Stimulated activated CD4-positive, alpha-beta T cell treated with anti-CD3 and anti-CD28 coated beads, Interleukin-4, amount 100 ng/mL, for 48 hours (primary cell): ENCODE data around the gene NLRC5.

Experiments
- DNase-seq, 2 donors: peaks; one replicate each; pipeline ENCODE4 v3.0.0-alpha.2; 2020; ENCODE audit warnings: low read depth in 2 of 2

The NLRC5 gene

DNA sequence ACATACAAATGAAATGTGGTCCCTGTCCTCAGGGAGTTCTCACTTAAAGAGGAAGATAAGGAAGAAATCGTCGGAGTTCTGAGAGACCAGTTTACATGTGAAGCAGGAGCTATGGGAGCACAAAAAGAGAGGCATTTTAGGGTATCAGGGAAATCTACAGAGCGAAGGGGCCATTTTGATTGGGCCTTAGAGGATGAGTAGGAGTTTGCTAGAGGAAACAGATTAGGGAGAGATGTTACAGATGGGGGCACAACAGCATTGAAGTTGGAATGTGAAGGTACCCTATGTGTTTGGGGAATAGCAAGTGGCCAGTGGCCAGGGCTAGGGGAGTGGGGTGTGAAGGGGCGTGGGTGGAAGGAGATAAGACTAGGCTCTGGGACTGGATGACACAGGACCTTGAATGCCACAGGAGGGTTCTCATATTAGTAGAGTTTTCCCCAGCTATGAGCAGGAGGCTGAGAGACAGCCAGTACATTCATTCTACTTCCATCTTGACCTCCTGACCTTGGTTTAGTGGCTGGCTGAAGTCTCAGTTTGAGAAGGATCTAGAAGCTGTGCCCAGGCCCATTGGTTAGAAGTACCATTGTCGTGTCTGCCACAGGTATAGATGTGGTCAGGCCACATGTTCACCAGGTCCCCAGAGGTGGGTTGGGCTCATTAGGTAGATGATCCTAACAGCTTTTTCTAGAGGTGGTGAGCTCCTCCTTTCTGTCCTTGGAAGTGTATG, 137.8 kb downstream of the NLRC5 start:
- no peak for DNase-seq

DNA sequence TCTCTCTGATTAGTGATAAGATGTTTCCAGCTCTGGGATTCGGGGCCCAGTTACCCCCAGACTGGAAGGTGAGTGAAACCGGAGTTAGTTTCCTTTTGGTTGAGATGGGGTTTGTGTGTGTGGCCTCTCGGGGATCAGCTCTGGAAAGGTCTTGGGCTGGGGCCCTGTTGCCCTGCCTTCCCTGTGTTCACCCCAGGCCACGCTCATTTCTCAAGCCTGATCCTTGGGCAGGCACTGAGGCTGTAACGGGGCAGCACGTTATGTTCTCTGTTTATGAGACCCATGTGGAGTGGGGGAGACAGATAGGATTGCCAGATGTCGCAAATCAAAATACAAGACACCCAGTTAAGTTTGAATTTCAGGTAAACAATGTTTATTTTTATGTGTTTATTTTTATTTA, 138.5 kb downstream of the NLRC5 start:
- no peak for DNase-seq

DNA sequence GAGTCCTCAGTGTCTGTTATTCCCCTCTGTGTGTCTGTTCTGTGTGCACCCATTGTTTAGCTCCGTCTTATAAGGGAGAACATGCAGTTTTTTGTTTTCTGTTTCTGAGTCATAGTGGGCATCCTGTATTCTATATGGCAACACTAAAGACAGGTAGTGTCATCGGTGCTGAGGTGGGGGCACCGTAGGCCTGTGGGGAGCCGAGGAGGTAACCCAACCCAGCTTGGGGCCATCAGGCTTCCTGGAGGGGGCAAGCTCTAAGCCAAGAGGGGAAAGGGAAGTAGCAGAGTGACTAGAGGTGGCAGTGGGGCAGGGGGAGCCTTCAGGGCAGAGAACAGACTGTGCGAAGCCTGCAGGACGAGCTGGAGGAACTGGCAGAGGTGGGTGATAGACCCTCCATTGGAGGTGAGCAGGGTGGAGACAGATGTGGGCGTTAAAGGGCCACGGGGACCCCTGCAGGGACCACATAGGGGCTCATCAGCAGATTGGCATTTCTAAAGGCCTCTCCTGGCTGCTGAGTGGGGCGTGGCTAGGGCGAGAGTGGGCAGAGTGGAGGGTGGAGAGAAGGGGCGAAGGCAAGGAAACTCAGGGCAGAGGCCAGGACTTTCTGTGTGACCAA, 139.5 kb downstream of the NLRC5 start:
- no peak for DNase-seq

- no peak for DNase-seq
These were observed 141.6 kb downstream of the NLRC5 start for GRCh38 chr16:57130950-57131321.

DNA sequence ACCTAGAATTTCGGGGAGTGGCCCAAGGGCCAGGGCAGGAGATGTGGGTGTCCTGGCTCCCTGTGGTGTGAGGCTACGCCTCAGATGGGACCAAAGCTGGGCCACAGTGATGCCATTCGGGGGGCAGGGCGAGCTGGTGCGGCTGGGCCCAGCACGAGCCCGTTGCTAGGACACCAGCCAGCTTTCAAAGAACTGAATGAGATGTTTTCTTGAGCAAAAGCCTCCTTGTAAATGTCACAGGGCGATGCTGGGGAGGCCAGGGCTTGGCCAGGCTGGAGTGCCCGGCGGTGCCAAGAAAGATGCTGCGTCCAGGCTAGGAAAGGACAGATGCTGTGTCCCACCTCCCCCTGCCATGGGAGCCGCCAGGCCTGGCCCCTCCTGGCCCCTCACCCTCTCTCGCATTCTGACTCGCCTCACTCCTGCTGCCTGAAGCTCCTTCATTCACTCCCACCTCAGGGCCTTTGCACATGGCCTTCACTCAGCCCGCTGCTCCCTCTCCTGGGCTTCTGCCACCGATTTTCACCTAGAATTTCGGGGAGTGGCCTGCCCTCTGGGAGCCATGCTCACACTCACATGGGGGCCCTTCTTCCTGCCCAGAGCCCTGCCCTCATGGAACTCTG, 142.1 kb downstream of the NLRC5 start:
- no peak for DNase-seq

- DNase-seq = no peak
These were observed 143.1 kb downstream of the NLRC5 start for GRCh38 chr16:57132470-57132869.

DNA sequence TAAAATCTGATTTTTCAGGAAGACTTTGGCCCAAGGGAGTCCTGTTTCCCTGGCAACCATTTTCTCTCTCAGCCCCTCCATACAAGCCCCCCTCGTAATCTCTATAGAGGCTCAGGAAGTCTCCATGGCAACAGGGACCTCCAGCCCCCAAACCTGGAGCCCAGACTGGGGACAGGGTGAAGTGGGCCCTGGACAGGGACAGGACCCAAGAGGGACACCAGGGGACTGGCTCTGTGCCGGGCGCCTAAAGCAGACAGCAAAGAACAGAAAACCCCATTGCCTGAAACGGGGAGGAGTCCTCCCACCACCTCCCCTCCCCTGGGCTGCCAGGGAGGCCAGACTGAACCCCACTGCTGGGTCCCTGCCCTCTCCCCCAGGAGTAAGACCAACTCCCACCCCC, 143.7 kb downstream of the NLRC5 start:
- DNase-seq = no peak
